Psoas muscle (tissue), 8 donors: Measurements from ENCODE around the gene OR11A1. TPM values are rescaled to one million over a fixed set of nuclear protein-coding genes. Genes with fewer than 3 reads are reported as not detected.

ENCODE experiments used
- ATAC-seq, 4 donors: fragments of 200-7000 bp; cut with Tn5 transposase; one replicate each; pipeline ENCODE4 v1.9.1; 2020; ENCODE audit warnings: moderate library complexity in 3 of 4, mild to moderate bottlenecking in 2 of 4
- DNase-seq, 2 donors: peaks; one replicate each; pipeline ENCODE4 v3.0.0-alpha.2; 2020
- H3K27ac ChIP-seq: fragments of 200-600 bp; one replicate; pipeline ENCODE4 v1.8.0; 2022
- H3K27me3 ChIP-seq, 3 donors: fragments of 200-600 bp in 1 of 3; one replicate each; pipeline versions ENCODE4 v1.6.1 to v1.8.0; 2013 to 2022; ENCODE audit warnings: low read length in 2 of 3, mild to moderate bottlenecking in 2 of 3, moderate library complexity in 1 of 3; ENCODE audit not compliant: insufficient read depth in 3 of 3
- H3K36me3 ChIP-seq, 2 donors: fragments of 200-600 bp in 1 of 2; one replicate each; pipeline versions ENCODE4 v1.6.1 to v1.8.0; 2013 to 2022; ENCODE audit warnings: low read depth in 1 of 2, mild to moderate bottlenecking in 1 of 2, moderate library complexity in 1 of 2; ENCODE audit not compliant: insufficient read depth in 1 of 2
- H3K4me1 ChIP-seq: fragments of 200-600 bp; one replicate; pipeline ENCODE4 v1.8.0; 2022
- H3K4me3 ChIP-seq: fragments of 200-600 bp; one replicate; pipeline ENCODE4 v1.8.0; 2022; ENCODE audit warnings: mild to moderate bottlenecking
- H3K9me3 ChIP-seq: fragments of 200-600 bp; one replicate; pipeline ENCODE4 v1.8.0; 2022
- WGBS, 3 donors: extraction: QIAGEN DNeasy Blood & Tissue Kit; methylation state at CpG; one replicate each; pipeline versions ENCODE4 v1.1.6 to v1.1.7; 2013; 5-methylcytosine and 5-hydroxymethylcytosine counted together
- intact Hi-C, 2 donors: fragments of 100-400 bp; cut with DNase I; formaldehyde crosslinking; loops; one replicate each; pipeline versions ENCODE4 v1.11.0 to v1.14.2; 2022
- polyA plus RNA-seq, 3 donors: library from polyadenylated mRNA; stranded (reverse); fragments of 200-250 nt; gene quantifications; one replicate each; pipeline ENCODE4 v1.2.3, GENCODE V29; 2013
- total RNA-seq, 4 donors: library from RNA; stranded (reverse); fragmentation: NEBNext Ultra II Directional in 2 of 4; extraction: Animal tissue kit (Norgen Biotek cat#: 25700) in 2 of 4; gene quantifications; one replicate each; pipeline versions ENCODE4 v1.2.1 to v1.2.4, GENCODE V29; 2021 to 2023
- TF ChIP-seq, protein P1 (sequence below): fragments of 200-600 bp; IDR thresholded peaks from one replicate; pipeline ENCODE4 v1.8.0; 2022; ENCODE audit warnings: antibody characterized with exemption
- donor health status: healthy with polysubstance abuse.
- donor health status: DM: no; HTN: no; CAD: no; lungs with moderate emphysema.
- donor health status: Bipolar disorder and iron deficiency.
- donor health status: healthy.
- donor health status: DM: yes; HTN: yes; CAD: no.
- donor health status: DM: no; HTN: no; CAD: no.
- donor health status: DM: no; HTN: no; CAD: no.
- donor health status: DM: yes; HTN: yes; CAD: no.

OR11A1 gene
- total and polyA plus RNA-seq, 7 donors = not detected

- Histone ChIP-seq H3K27ac (no peak overlapping the region), H3K4me3 (no peak overlapping the region), H3K4me1 (no peaks in the 10 kb centered on the region), H3K9me3 (no peaks in the 10 kb centered on the region), H3K27me3 (no peaks in the 10 kb centered on the region), H3K36me3 (no peaks in the 10 kb centered on the region)
- intact Hi-C loops = no loop called here
- DNase-seq (no peak), ATAC-seq (no peak)
- TF ChIP-seq, protein P1, sequence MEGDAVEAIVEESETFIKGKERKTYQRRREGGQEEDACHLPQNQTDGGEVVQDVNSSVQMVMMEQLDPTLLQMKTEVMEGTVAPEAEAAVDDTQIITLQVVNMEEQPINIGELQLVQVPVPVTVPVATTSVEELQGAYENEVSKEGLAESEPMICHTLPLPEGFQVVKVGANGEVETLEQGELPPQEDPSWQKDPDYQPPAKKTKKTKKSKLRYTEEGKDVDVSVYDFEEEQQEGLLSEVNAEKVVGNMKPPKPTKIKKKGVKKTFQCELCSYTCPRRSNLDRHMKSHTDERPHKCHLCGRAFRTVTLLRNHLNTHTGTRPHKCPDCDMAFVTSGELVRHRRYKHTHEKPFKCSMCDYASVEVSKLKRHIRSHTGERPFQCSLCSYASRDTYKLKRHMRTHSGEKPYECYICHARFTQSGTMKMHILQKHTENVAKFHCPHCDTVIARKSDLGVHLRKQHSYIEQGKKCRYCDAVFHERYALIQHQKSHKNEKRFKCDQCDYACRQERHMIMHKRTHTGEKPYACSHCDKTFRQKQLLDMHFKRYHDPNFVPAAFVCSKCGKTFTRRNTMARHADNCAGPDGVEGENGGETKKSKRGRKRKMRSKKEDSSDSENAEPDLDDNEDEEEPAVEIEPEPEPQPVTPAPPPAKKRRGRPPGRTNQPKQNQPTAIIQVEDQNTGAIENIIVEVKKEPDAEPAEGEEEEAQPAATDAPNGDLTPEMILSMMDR = no peak
- 33 to 89% (median 84%) methylated on average over 1 of the region's 1 CpG for WGBS, 3 donors
Measured at GRCh38 chr6:29403801-29404200, 53.1 kb downstream of the OR11A1 start.

DNA sequence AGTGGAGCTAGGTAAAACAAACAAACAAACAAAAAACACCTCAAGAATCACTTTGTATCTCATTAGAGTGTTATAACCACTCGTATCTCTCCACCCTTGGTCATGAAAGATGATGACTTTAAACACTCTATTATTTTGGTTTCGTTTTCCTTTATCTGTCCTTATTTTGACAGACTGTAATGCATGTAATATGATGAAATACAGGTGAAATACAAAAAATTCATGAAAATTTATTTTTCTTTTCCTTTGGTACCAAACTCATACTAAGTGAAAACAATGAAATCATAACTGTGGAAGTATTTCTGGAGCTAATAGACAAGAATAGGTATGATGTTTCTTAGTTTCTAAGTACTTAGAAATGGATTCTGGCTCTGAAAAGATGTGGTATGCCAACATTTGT is 57.3 kb downstream of the OR11A1 start:
- Histone ChIP-seq H3K9me3 (no peaks in the 10 kb centered on the region), H3K36me3 (no peaks in the 10 kb centered on the region), H3K27ac (no peak overlapping the region), H3K4me1 (no peaks in the 10 kb centered on the region), H3K4me3 (no peak overlapping the region), H3K27me3 (no peaks in the 10 kb centered on the region)
- intact Hi-C loops = no loop called here
- TF ChIP-seq, protein P1 = no peak
- WGBS, 3 donors = 47 to 61% (median 49%) methylated on average over 2 of the region's 2 CpGs
- ATAC-seq = no peak
- no peak for DNase-seq

- Histone ChIP-seq H3K27me3 (no peaks in the 10 kb centered on the region), H3K36me3 (no peaks in the 10 kb centered on the region), H3K4me3 (no peak within 1 kb of the TSS), H3K9me3 (no peaks in the 10 kb centered on the region), H3K4me1 (no peaks in the 10 kb centered on the region), H3K27ac (no peak within 1 kb of the TSS)
- DNase-seq = no peak
- TF ChIP-seq, protein P1 = no peak
- intact Hi-C loops = no loop called here
- no peak for ATAC-seq
Measured at GRCh38 chr6:29395331-29395730, 61.5 kb downstream of the OR11A1 start, which contains the start of gene OR12D2. OR12D2 (plus strand) TSS chr6:29395631; CDS start chr6:29396700, 1,069 bp downstream.

DNA sequence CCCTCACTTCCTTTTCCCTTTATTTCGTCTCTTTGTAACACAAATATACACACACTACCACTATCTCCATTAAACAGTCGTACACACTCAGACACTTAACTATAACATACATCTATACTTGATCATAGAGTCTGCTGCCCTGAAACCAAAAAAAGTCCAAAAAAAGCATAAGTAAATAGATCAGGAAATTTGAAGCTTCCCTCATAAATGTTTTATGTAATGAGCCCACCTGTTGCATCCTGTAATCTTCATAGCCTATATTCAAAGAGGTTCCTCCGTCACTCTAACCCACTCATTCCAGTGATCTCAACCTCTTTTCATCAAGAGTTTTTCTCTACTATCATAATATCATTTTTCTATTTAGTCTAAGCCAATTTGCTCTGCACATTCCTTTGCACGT is 68.3 kb downstream of the OR11A1 start:
- no peak overlapping the region for H3K27ac ChIP-seq
- no peak for ATAC-seq
- H3K9me3 ChIP-seq = no peaks in the 10 kb centered on the region
- no peak overlapping the region for H3K4me3 ChIP-seq
- WGBS, 3 donors = 36 to 71% (median 63%) methylated on average over 4 of the region's 4 CpGs
- no peak for DNase-seq
- no peaks in the 10 kb centered on the region for H3K4me1 ChIP-seq
- intact Hi-C loops = no loop called here
- H3K36me3 ChIP-seq = no peaks in the 10 kb centered on the region
- no peaks in the 10 kb centered on the region for H3K27me3 ChIP-seq
- TF ChIP-seq, protein P1 = no peak

- Histone ChIP-seq H3K4me1 (no peaks in the 10 kb centered on the region), H3K27ac (no peak overlapping the region), H3K9me3 (no peaks in the 10 kb centered on the region), H3K36me3 (no peaks in the 10 kb centered on the region), H3K4me3 (no peak overlapping the region), H3K27me3 (no peaks in the 10 kb centered on the region)
- DNase-seq (no peak), ATAC-seq (no peak)
- TF ChIP-seq, protein P1 = no peak
- intact Hi-C loops = no loop called here
Measured at GRCh38 chr6:29376003-29376402, 80.9 kb downstream of the OR11A1 start.

Other genes with a start within 250 kb of the OR11A1 start
- not detected for gene OR14J1, start 155.4 kb downstream of the OR11A1 start, total RNA-seq
- gene OR14J1, start 155.4 kb downstream of the OR11A1 start, polyA plus RNA-seq = not detected
- not detected for gene OR5V1, start 88.2 kb downstream of the OR11A1 start, total RNA-seq
- not detected for gene OR5V1, start 88.2 kb downstream of the OR11A1 start, polyA plus RNA-seq
- not detected for gene OR12D3, start 81.8 kb downstream of the OR11A1 start, total RNA-seq
- not detected for gene OR12D3, start 81.8 kb downstream of the OR11A1 start, polyA plus RNA-seq
- not detected for gene OR12D2, start 61.4 kb downstream of the OR11A1 start, total RNA-seq
- not detected for gene OR12D2, start 61.4 kb downstream of the OR11A1 start, polyA plus RNA-seq
- not detected for gene OR12D1, start 42.1 kb downstream of the OR11A1 start, total RNA-seq
- not detected for gene OR12D1, start 42.1 kb downstream of the OR11A1 start, polyA plus RNA-seq
- gene OR10C1, start 17.8 kb downstream of the OR11A1 start, total RNA-seq = not detected
- gene OR10C1, start 17.8 kb downstream of the OR11A1 start, polyA plus RNA-seq = not detected
- gene OR2H1, start 84 bp upstream of the OR11A1 start, total RNA-seq = not detected
- under 1 TPM in 1 of 3 donors, not detected in 2; 0.10 TPM for gene OR2H1, start 84 bp upstream of the OR11A1 start, polyA plus RNA-seq
- gene MAS1L, start 30.9 kb upstream of the OR11A1 start, total RNA-seq = not detected
- gene MAS1L, start 30.9 kb upstream of the OR11A1 start, polyA plus RNA-seq = not detected
- under 1 TPM in 2 of 4 donors, not detected in 2; 0.25 to 0.26 TPM for gene UBD, start 102.7 kb upstream of the OR11A1 start, total RNA-seq
- under 1 TPM in 2 of 3 donors, not detected in 1; 0.23 to 0.30 TPM for gene UBD, start 102.7 kb upstream of the OR11A1 start, polyA plus RNA-seq
- not detected for gene OR2H2, start 128.1 kb upstream of the OR11A1 start, total RNA-seq
- not detected for gene OR2H2, start 128.1 kb upstream of the OR11A1 start, polyA plus RNA-seq
- 10 to 100 TPM in 1 of 4 donors, 1 to 10 TPM in 3; 4.1 to 10.2 (median 5.3) TPM for gene GABBR1, start 176.1 kb upstream of the OR11A1 start, total RNA-seq
- gene GABBR1, start 176.1 kb upstream of the OR11A1 start, polyA plus RNA-seq = 1 to 10 TPM; 2.5 to 4.6 (median 3.8) TPM
- gene MOG, start 200.0 kb upstream of the OR11A1 start, total RNA-seq = not detected
- gene MOG, start 200.0 kb upstream of the OR11A1 start, polyA plus RNA-seq = under 1 TPM in 1 of 3 donors, not detected in 2; 0.08 TPM
- gene ZFP57, start 224.1 kb upstream of the OR11A1 start, total RNA-seq = not detected
- gene ZFP57, start 224.1 kb upstream of the OR11A1 start, polyA plus RNA-seq = under 1 TPM in 1 of 3 donors, not detected in 2; 0.08 TPM